OCI-LY3 (cell line): Measurements from ENCODE around the gene FZD7.
A peak's percentile ranks its signal among the peaks of the same experiment; 100 is the strongest.

Experiments used
- H2AFZ ChIP-seq: fragments of 200-600, 300-600 bp; shearing (Covaris generic); 2 replicates; pipeline ENCODE4 v1.6.0; 2014; ENCODE audit warnings: antibody characterized with exemption, low read depth, low read length
- H3K27ac ChIP-seq: fragments of 200-600, 300-600 bp; sonication (generic); 2 replicates; pipeline ENCODE4 v1.5.1; 2014; ENCODE audit warnings: mild to moderate bottlenecking, low read length, moderate library complexity, mixed read lengths
- H3K27me3 ChIP-seq: fragments of 200-600, 300-600 bp; sonication (generic); 2 replicates; pipeline ENCODE4 v1.6.1; 2014; ENCODE audit warnings: low read depth, low read length, mixed read lengths
- H3K36me3 ChIP-seq: fragments of 200-600, 300-600 bp; sonication (generic); replicated peaks from 2 replicates; pipeline ENCODE3; 2014; ENCODE audit warnings: low read depth, low read length, mixed read lengths
- H3K4me1 ChIP-seq: fragments of 300-600, 200-600 bp; sonication (generic); 2 replicates; pipeline ENCODE4 v1.6.1; 2014; ENCODE audit warnings: low read length, mixed read lengths
- H3K4me2 ChIP-seq: fragments of 200-600, 300-600 bp; sonication (generic); 2 replicates; pipeline ENCODE4 v1.6.1; 2014; ENCODE audit warnings: low read length, mixed read lengths
- H3K4me3 ChIP-seq: fragments of 300-600, 200-600 bp; sonication (generic); 2 replicates; pipeline ENCODE4 v1.5.1; 2014; ENCODE audit warnings: antibody characterized with exemption, mild to moderate bottlenecking, low read length, moderate library complexity
- H3K79me2 ChIP-seq: fragments of 300-600, 200-600 bp; shearing (Covaris generic); 2 replicates; pipeline ENCODE4 v1.6.1; 2014; ENCODE audit warnings: mild to moderate bottlenecking, low read length, mixed read lengths
- H3K9ac ChIP-seq: fragments of 300-600, 200-600 bp; shearing (Covaris generic); 2 replicates; pipeline ENCODE4 v1.6.0; 2014; ENCODE audit warnings: mild to moderate bottlenecking, low read length, moderate library complexity
- H3K9me3 ChIP-seq: fragments of 200-600, 300-600 bp; shearing (Covaris generic); 2 replicates; pipeline ENCODE4 v1.6.1; 2014; ENCODE audit warnings: low read length, mixed read lengths; ENCODE audit not compliant: insufficient read depth
- H4K20me1 ChIP-seq: fragments of 200-600, 300-600 bp; sonication (generic); 2 replicates; pipeline ENCODE4 v1.6.1; 2016; ENCODE audit warnings: low read length, mixed read lengths; ENCODE audit not compliant: insufficient read depth
- CTCF ChIP-seq: fragments of 200-600, 300-600 bp; sonication (generic); IDR thresholded peaks from 2 replicates; pipeline ENCODE4 v1.5.1; 2014; ENCODE audit warnings: antibody characterized with exemption, low read length, low read depth
- EZH2phosphoT487 ChIP-seq: fragments of 200-600 bp; shearing (Covaris generic); IDR thresholded peaks from 2 replicates; pipeline ENCODE4 v1.6.1; 2018; ENCODE audit warnings: antibody characterized with exemption, mixed run types, low read depth

The FZD7 gene

DNA sequence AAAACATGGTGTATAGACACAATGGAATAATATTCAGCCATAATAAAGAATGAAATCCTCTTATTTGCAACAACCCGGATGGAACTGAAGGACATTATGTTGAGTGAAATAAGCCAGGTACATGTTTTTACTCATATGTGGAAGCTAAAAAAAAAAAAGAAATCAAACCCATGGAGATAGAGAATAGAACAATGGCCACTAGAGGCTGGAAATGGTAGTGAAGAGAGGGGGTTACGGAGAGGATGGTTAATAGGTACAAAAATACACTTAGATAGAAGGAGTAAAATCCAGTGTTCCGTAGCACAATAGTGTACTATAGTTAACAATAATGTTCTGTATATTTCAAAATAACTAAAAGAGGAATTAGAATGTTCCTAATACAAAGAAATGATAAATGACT is 26.6 kb downstream of the FZD7 start:
- Histone ChIP-seq H3K9me3 (no peaks in the 10 kb centered on the region), H3K4me2 (no peak overlapping the region), H3K27ac (no peak overlapping the region), H4K20me1 (no peaks in the 10 kb centered on the region), H3K4me1 (0 out of 2 replicates have a peak, but pooled peaks cover 2% of the 10 kb centered on the region), H3K4me3 (no peak overlapping the region), H3K9ac (no peak overlapping the region), H3K79me2 (no peaks in the 10 kb centered on the region), H3K36me3 (no peaks in the 10 kb centered on the region), H3K27me3 (peaks cover 6% of the 10 kb centered on the region; the same call in 1 of the 2 replicates), H2AFZ (no peak overlapping the region)
- TF ChIP-seq CTCF (0 out of 2 replicates have a peak, but pooled peaks have one; percentile 8), EZH2phosphoT487 (no peak)

DNA sequence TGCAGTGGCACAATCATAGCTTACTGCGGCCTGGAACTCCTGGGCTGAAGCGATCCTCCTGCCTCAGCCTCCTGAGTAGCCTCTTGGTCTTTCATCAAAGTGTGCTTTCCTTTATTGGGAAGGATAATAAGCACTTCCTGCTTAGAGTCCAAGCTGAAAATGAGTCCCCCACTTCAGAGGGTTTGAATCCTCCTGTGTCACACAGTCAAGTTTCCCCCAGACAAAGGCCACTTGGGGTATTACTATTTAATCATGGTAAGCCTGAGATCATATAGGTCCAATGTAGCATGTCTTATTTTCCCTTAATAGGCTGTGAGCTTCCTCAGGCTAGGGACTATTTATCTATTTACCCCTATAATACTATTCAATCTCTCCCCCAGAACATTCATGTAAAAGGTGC is 28.0 kb downstream of the FZD7 start:
- Histone ChIP-seq H3K27me3 (peaks cover 6% of the 10 kb centered on the region; the same call in 1 of the 2 replicates), H3K79me2 (no peaks in the 10 kb centered on the region), H4K20me1 (no peaks in the 10 kb centered on the region), H3K4me1 (0 out of 2 replicates have a peak, but pooled peaks cover 2% of the 10 kb centered on the region), H3K9ac (no peak overlapping the region), H3K4me2 (no peak overlapping the region), H3K27ac (no peak overlapping the region), H2AFZ (peak overlapping the region; percentile 46; the same call in 1 of the 2 replicates), H3K4me3 (no peak overlapping the region), H3K9me3 (no peaks in the 10 kb centered on the region), H3K36me3 (no peaks in the 10 kb centered on the region)
- no peak for TF ChIP-seq EZH2phosphoT487
- TF ChIP-seq CTCF: no peak

DNA sequence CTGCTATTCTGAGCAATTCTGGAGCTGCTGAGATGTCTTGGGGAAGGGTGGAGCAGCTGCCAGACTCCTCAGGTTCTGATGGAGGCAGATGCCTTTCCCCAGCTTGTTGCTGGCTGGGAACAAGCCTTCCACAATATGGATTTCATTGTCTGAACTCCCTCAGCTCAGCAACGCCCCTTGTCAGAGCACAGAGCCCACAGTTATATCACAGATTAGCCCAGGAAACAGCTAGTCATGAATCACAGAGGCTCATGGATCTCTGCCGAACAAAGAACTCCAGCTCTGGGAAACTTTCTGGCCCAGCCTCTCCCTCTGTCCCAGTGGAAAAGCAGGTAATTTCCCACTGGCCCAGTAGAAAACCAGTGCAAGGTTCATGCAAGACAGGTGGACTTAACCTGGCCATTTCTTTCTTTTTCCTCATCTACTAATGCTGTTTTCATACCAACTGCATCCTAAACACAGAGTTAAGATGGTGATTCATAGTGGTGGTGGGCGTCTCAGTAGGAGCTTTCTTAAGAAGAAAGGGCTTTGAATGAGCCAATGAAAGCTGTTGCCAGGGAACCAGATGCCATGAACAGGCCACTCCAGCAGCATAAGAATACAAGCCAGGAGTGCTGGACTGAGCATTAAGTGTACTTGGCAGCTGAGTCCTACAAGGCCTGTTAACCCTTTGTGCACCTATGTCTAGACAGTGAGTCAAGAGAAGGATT is 30.7 kb downstream of the FZD7 start:
- no peaks in the 10 kb centered on the region for H3K4me1 ChIP-seq
- H3K4me3 ChIP-seq: no peak overlapping the region
- H3K4me2 ChIP-seq: no peak overlapping the region
- no peaks in the 10 kb centered on the region for H3K36me3 ChIP-seq
- no peaks in the 10 kb centered on the region for H3K9me3 ChIP-seq
- no peak overlapping the region for H3K27ac ChIP-seq
- no peak overlapping the region for H3K9ac ChIP-seq
- H4K20me1 ChIP-seq: no peaks in the 10 kb centered on the region
- H3K79me2 ChIP-seq: no peaks in the 10 kb centered on the region
- no peak for TF ChIP-seq EZH2phosphoT487
- TF ChIP-seq CTCF: no peak
- H3K27me3 ChIP-seq: no peaks in the 10 kb centered on the region
- no peak overlapping the region for H2AFZ ChIP-seq

DNA sequence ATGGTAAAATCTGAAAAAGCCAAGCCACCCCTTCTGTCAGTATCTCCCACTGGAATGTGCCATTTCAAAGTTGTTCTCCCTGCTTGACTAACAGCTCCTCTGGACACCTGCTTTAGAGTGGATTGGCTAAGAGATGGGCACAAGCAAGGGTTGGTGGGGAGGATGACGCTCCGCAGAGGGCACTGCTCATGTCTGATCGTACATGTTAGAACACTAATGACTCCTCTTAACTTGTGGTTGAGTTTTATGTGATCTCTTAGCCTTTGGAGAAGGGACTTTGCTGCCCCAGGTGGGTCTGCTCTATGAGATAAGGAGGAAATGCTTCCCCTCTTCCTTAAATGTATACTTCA is 31.2 kb downstream of the FZD7 start:
- Histone ChIP-seq H4K20me1 (no peaks in the 10 kb centered on the region), H2AFZ (no peak overlapping the region), H3K9ac (no peak overlapping the region), H3K4me2 (no peak overlapping the region), H3K9me3 (no peaks in the 10 kb centered on the region), H3K36me3 (no peaks in the 10 kb centered on the region), H3K27ac (no peak overlapping the region), H3K4me3 (no peak overlapping the region), H3K27me3 (no peaks in the 10 kb centered on the region), H3K4me1 (no peaks in the 10 kb centered on the region), H3K79me2 (no peaks in the 10 kb centered on the region)
- no peak for TF ChIP-seq CTCF
- TF ChIP-seq EZH2phosphoT487: no peak
